ENCODE measurements around the gene KCNA10.
"Not testable (repeated sequence)": the region's sequence is repeated elsewhere in the genome, so short reads cannot be mapped to it uniquely, and the experiment has no call there.

KCNA10 gene

DNA sequence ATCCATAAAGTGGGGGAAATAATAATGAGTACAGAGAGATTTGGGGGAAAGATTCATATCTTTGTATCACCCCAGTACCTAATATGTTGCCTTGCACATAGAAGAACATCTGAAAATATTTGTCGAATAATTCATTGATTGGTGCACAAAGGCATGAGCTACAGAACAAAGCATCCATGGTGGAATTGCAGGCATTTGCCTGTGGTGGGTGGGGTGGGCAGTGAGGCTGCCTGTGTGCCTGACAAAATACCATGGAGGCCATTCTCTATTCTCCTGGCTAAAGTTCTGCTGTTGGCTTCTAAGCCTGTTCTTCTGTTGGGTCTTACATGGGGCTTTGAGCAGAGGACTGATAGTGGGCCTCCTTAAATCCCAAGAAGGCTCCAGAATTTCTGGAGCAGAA, 10.0 kb upstream of the KCNA10 start:
- DNase-seq, result no peak

DNA sequence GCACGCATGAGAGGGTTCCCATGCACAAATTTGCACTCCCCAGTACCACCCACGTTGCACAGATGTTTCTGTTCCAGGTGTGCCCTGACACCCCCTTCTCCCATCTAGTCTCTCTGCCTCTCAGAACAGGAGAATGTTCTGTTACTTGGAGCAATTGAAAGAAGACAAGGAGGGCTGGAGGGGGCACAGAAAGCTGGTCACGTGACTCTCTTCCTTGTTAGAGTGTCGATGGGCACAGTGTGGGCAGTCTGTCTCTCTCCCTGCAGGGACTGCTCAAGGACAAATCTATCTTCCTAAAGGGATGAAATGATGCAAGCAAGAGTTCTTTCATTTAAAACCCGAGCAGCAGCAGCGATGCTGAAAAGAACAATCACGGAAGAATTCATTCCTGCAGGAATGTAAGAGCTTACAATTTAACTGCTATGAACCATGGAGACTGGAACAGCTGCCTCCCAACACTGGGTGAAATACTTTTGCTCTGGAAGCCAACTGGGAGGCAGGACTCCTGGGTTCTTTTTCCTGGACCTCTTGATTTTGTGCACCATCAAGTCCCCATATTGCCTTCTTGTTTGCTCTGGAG, 7.3 kb upstream of the KCNA10 start:
- DNase-seq, result no peak

DNA sequence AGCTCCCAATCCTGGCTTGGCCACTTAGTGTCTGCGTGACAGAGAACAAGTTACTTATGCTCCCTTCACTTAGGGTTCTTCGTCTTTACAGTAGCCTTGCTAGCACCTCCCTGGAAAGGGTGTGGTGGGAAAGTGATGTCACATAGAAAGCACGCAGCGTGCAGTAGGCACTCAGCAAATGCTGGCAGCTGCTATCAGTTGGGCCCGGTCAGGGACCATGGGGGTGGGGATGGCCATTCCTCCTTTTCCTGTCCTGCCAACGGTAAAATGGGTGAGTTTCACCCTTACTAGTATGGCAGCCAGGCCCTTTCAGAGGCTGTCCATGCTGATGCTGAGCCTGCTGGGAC, 6.2 kb upstream of the KCNA10 start:
- no peak for DNase-seq

DNA sequence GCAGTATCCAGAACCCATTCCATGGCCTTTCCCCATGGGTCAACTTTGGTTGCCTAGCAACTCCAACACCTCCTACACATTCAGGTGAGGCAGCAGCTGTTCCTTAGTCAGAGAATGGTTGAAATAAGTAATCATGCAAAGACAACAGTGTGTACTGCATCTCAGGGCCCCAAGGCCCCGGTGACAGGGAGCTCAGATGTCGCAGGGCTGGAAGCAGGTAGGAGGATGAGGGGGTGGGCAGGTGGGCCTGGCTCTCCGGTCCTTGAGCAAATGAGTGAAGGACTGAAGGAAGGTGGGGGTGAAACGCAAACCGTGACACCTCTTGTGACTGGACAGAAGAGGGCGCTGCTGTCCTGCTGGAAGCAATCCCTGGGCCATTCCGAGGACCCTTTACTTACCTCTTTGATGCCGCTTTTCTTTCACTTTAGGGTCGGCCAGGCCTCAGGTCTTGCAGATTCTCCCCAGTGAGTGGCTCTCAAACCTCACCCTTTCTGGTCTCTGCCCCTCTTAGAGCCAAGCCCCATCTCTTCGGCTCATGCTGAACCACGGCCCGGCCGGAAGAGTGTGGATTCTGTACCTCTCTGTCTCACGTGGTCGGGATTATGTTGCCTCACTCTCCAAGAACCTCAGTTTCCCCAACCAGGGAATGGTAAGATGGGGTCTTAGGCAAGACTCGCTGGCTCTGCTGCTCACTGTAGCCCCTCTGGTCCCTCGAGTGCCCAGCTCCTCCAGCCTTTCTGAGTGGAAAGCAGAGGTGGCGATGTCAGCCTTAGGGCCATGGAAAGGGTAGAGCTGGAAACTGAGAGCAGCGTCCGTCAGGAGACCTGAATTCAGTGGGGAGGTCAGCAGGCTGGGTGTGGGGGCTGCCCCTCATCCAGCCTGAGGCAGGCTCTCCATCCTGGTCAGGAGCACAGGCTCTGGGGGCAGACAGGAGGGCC, 5.6 kb upstream of the KCNA10 start:
- DNase-seq, result peak; percentile 65 to 81

DNA sequence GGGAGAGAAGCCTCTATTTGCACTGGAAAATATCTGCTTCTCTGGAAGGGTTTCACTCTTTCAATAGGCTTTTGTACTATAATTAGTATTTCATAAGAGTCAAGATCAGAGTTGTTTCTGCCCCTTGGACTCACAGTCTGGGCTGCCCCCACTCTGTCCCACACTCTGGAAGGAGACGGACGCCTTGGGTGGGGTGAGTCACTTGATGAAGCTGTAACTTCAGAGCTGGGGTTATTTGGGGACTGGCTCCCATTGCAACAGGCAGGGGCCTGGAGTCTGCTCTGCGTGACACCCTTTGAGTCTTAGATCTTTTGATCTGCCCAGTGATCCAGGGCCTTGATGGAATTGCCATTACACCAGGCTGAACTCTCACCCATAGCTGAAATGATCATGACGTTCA, 4.0 kb upstream of the KCNA10 start:
- no peak for DNase-seq

DNA sequence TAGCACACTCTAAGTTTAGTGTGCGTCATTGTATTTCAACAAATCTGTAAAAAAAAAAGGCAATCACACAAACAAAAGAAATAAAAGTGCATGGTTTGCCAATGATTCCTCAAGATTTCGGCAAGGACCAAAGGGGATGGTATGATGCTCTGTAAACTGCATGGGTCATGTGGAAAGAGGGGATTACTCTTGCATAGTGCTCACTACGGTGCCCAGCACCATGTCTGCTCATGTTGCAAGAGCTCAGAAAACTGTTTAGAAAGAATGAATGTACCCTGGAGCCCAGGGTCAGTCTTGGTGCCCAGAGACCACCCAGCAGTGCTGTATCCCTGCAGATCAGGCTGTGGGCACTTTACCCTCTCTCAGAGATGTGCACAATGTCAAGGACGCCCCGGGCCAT, 3.6 kb upstream of the KCNA10 start:
- DNase-seq, result no peak

DNA sequence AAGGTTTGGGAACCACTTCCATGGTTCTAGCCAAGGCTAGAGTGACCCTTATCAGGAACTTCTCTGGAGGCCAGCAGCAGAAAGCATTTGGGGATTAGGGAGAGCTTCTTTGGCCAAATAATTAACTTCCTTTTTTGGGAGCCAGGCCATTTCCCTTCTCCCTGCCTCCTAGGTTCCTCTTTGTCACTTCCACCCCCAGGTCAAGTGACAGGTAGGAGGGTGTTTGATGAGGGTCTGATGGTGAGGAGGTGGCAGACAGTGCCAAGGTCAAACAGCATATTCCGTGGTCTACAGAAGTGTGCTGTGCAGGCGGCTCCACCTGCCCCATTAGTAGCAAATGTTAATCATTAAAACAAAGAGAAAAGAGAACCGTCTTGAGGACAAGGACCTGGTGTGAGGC, 1.9 kb upstream of the KCNA10 start:
- no peak for DNase-seq

DNA sequence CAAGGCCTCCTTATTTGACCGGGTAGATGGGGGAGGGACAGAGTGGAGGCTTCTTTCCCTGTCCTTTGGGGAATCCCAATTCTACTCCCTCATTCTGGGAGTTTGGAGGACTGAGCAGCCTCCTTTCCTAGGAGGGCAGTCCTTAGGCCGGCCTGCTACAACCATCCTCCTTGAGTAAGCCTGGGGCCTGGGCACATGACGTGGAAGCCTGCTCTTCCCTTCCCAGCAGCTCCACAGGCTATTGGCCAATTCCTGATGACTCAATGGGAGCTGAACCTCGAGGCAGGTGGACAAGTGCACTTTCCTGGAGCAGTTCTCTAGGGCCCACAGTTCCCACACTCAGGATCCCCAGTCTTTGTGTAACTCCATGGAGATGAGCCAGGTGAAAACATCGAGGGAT, 3.1 kb downstream of the KCNA10 start:
- DNase-seq, result no peak

DNA sequence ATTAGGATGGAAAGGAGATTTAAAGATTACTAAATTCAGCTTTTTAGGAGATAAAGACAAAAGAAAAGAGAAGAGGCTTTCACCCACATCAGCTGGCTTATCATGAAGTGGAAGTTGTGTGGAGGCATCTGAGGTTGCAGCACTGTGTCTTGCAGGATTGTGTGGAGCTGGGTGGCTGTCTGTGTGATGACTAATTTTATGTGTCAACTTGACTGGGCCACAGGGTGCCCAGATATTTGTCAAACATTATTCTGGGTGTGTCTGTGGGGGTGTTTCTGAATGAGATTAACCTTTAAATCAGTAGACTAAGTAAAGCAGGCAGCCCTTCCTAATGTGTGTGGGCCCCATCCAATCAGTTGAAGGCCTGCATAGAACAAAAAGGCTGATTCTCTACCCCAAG, 3.9 kb downstream of the KCNA10 start:
- no peak for DNase-seq

DNA sequence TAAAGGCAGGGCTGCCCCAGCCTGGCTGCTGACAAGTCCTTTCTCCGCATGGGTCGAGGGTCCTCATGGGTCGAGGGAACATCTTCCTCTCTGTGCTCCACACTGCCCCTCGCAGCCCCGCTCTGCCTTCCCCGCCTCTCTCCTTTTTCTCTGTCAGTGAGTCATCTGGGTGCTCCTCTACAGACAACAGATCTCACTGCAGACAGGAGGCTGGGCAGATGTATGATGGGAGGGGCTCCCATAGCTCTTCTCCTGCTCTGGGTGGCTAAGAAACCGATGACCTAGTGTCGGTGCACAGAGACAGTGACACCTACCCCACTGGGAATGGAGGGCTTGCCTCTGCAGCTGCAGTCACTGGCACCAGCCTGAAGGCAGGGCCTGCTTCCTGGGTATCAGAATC, 5.5 kb downstream of the KCNA10 start:
- no peak for DNase-seq

DNA sequence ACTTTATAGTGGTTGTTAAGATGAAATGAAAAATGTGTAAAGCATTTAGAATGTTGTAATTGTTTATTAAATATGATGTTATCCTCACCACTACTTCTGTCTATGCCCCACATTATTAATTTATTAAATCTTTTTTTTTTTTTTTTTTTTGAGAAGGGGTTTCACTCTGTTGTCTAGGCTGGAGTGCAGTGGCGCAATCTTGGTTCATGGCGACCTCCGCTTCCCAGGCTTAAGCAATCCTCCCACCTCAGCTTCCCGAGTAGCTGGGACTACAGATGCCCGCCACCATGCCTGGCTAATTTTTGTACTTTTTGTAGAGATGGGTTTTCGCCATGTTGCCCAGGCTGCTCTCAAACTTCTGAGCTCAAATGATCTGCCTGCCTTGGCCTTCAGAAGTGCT, 7.5 kb downstream of the KCNA10 start:
- no peak for DNase-seq

DNA sequence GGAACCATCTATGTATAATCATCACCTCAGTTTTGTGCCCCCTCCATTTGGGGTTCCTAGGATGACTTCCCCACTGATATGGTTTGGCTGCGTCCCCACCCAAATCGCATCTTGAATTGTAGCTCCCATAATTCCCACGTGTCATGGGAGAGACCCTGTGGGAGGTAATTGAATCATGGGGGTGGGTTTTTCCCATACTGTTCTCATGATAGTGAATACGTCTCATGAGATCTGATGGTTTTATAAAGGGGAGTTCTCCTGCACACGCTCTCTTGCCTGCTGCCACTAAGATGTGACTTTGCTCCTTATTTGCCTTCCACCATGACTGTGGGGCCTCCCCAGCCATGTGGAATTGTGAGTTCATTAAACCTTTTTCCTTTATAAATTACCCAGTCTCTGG, 8.1 kb downstream of the KCNA10 start:
- DNase-seq, result not testable (repeated sequence)

DNA sequence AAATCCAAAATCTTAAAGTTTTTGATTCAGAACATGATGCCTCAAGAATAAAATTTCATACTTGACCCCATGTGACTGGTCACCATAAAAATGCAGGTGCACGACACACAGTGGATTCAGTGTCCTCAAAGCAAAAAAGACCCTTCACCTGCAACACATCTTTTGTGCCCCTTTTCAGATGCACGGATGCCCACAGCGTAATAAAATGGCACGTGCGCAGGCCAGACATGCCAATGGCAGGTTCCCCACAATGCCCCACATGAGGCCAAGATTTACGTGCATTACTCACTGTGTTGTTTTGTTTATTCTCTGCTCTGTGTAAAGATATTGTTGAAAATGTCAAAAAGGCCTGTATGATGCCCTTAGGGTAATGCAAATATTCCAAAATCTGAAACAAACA, 9.3 kb downstream of the KCNA10 start:
- no peak for DNase-seq

DNA sequence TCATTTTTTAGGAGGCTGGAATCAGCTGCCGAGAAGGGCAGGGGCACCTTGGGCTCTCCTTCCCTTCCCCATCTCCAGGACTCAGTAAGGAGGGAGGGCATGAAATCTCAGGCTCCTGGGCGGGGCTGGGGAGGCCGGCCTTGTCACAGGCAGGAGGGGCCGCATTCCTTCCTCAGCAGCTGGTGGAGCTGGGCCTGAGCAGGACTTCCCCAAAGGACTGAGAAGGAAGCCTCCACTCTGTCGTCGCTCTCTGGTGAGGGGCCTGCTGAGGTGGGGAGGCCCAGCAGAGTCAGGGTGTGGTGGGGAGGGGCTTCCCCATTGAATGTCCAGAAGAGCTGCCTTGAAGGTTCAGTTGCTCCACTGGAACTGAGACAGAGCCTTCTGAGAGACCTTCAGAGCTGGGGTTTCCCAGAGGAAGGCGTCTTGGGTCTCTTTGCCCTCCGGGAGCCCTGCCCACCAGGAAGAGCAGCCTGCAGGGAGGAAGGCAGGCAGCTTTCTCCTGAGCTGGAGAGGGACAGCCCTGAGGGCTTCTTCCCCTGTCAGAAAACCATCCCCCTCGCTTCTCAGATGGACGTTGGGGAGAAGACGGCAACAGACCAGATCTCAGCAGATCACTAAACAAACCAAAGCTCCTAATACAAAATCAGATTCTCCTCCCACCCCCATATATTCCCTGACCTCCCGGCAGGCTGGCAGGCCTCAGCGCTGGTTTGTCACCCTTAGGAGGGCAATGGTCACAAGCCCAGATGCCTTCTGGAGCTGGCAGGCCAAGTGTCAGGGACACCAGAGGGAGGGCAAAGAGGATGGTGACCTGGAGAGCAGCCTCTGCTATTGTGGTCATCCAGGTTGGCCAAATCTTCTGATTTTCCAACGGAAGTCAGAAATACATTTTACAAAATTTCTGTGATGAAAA, 10.7 kb downstream of the KCNA10 start:
- DNase-seq, result peak in 1 of 2 experiments; percentile 13

DNA sequence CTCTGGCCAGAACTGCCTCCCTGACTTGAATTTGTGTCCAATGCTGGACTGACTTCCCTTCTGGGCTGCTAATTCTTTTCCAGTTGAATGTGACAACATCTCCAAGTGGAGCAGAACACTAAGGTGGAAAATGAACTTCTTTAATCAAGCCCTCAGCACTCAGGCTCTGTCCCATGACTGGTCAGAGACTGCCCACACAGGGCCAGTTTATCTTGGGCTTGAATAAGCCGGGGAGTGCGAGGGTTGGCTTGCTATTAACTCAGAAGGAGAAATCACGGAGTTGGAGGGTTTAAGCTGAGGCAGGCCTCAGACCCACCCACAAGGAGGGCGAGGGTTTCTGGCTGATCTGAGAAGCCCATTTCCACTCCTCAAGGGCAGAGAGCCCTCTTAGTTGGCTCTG, 12.4 kb downstream of the KCNA10 start:
- DNase-seq, result no peak

DNA sequence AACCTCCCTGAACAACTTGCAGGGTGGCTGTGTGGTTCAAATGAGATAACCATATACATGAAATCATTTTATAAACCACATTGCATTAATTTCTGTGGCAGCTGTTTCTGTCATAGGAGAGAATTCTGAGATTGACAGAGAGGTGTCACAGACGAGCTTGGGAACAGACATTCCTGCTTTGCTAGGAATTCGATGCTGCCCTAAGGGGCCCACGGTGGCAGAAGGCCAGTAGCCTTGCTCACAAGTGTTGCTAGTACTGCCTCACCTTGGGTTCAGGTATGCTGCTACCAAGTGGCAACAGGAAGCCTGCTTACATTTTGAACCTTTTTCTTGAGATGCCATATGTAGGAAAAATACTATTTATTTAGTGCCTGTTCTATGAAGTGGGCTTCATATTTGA, 13.4 kb downstream of the KCNA10 start:
- no peak for DNase-seq

DNA sequence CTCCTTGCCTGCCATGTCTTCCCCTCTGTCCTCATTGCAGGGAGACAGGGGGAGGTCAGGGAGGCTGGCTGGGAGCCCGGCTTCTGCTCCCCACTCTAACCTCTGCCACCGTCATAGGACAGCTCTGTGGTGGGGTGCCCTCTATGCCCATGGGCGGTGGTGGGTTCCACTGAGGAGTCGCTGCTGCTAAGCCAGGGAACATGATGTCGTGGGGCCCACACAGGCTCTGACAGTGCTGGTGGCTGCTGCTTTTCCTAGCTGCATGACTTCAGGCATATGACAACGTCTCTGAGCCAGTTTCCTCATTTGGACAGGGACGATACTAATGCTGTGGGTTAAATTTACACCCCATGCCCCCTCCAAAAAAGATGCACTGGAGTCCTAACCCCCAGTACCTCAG, 14.7 kb downstream of the KCNA10 start:
- no peak for DNase-seq

DNA sequence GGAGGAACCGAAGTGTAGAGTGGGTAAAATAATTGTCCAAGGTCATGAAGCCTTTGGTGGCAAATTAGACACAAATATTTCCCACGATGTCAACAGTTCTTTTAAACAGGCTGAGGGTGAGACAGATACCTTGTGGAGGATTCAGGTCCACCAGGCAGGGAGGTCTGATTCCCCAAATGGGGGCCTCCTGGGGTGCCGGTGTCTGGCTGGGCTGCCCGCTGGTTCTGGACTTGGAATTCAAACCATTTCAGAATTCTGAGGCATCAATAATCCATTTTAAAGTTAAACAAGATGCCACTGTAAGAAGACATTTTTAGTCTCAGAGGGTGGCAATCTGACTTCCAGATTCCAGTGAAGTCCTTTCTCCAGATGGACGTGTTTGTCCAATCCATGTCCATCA, 15.5 kb downstream of the KCNA10 start:
- no peak for DNase-seq

DNA sequence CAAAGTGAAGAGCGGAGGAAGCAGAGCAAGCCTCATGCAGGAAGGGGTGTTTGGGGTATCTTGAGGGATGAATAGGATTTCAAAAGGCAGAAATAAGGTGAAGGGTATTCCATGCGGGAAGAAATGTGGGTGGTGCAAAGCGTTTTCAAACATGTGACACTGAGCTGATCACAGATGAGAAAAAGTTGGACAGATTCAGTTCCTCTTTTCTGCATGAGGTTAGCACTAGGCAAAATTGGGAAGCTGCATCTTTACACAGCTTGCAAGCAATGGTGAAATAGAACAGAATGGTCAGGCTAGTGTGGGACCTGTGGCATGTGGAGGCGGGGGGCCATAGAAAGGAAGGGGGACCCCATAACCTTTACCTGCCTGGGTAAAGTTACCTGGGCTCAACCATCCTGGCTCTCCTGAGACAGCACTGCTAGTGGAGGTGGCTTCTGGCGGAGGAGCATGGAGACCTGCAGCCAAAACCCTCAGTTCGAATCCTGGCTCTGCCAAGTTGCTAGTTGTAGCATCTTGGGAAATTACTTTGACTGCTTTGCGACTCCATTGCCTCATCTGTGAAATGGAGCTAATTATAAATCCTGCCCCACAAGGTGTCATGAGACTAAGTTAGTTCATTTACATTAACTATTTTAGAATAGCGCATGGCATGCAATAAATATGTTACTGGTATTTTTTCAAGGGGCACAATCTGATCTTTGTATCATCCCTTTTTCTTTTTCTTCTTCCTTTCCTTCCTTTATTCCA, 16.4 kb downstream of the KCNA10 start:
- peak; percentile 60 to 76 for DNase-seq

DNA sequence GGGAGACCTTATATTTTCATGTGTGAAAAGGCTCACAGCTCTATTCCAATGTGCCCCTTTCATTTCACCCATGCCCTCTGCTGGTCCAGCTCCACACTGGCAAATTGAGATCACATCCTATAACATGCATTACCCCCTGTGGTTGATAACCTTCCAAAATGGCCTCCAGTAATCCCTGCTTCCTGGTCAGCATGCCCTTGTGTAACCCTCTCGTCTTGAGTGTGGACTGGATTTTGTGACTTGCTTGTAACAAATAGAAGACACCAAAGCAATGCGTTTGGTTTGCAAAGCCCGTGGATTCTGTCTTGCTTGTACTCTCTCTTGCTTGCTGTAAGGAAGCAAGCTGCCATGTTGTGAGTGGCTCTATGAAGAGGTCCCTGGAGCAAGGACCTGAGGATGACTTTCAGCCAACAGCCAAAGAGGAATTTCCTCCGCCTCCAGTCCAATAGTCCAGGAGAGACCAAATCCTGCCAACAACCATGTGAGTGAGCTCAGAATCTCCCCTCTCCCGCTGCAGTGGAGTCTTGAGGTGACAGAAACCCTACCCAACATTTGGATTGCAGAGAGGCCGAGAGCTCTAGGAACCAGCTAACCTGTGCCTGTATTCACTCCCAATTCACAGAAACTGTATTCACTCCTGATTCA, 17.4 kb downstream of the KCNA10 start:
- DNase-seq, result no peak

DNA sequence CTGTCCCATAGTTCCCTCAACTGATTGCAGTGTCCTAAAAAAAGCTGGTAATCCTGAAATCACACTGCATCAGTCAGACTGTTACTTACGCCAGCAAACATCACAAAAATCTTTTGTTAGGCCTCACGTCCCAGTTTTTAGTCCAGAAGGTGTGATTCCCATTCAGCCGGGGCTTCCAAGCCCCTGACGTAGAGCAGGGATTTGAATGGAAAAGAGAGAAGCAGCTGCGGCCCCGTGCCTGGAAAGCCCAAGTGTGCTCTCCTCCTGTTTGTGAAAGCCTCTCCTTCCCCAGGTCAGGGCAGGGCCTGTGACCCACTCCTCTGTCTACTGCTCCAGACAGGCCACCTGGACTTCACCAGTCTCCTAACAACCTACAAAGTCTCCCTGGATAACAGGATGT, 20.7 kb downstream of the KCNA10 start:
- no peak for DNase-seq

DNA sequence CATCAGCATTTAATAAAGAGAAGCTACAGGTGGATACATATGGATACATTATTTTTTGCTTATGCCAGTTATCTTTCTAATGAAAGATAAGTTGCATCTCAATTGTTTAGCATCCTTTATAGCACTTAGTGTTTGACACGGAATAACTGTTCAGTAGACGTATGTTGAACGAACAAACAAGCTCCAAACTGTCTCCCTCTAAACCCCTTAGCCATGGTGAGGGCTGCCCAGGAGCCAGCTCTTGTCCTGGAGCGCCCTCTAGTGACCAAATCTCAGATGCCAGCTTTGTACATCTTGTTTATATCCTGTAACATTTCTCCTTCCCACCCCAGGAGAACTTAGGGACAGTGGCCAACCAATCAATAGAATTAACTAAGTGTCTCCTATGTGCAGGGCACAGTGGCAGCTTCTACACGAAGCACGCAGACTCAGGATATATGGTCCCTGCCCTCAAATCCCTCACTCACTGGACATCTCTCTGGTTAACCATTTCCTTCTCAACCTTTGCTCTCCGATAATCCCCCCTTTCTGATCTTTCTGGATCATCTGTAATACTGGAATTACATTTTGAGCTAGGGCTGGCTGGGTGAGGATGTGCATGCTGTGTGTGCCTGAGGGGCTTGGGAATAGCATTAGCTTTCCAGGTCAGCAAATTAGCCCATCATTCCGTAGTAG, 22.9 kb downstream of the KCNA10 start:
- DNase-seq, result peak; percentile 77 to 80

All from Kasumi-1 (cell line).